RWPE1 (cell line): Measurements from ENCODE around the gene DIP2B.

ENCODE experiments used
- CTCF ChIA-PET: fragments of 350-600 bp; sonication (Branson Sonifier 250); formaldehyde crosslinking; extraction: SDS; loops from one replicate; lab custom pipeline; 2021; lab: Yijun Ruan, JAX
- POLR2A ChIA-PET: fragments of 400-600 bp; formaldehyde crosslinking; extraction: SDS; loops from one replicate; lab custom pipeline; 2020; ENCODE audit warnings: antibody characterized with exemption; ENCODE audit not compliant: low non-redundant PET; lab: Yijun Ruan, JAX
- DNase-seq: peaks from one replicate; pipeline ENCODE4 v3.0.0; 2012; ENCODE audit warnings: low spot score
- H3K27ac ChIP-seq: fragments of 450-650 bp; 2 replicates; pipeline ENCODE4 v1.5.1; 2017
- CTCF ChIP-seq: fragments of 450-650 bp; conservative IDR thresholded peaks from 2 replicates; pipeline ENCODE4 v1.5.1; 2017; ENCODE audit warnings: low read depth, mild to moderate bottlenecking

DIP2B gene

GRCh38 chr12:50615907-50616296 is 111.1 kb downstream of the DIP2B start:
- ChIA-PET CTCF (no interaction called here), POLR2A (no interaction called here)
- peak; percentile 69 for DNase-seq
- H3K27ac ChIP-seq: no peak overlapping the region
- TF ChIP-seq CTCF: no peak

- no peak for TF ChIP-seq CTCF
- POLR2A ChIA-PET: no interaction called here
- CTCF ChIA-PET: interaction anchor here (0.7 kb wide), 1 partner anchor 414 kb away, joined by 3 read pairs; no protein-coding TSS in a partner anchor
- H3K27ac ChIP-seq: peak overlapping the region; percentile 51
- no peak for DNase-seq
Observed at GRCh38 chr12:50617657-50618056, 112.9 kb downstream of the DIP2B start.

GRCh38 chr12:50618864-50619609 is 114.3 kb downstream of the DIP2B start:
- TF ChIP-seq CTCF: no peak
- peak overlapping the region; percentile 93 for H3K27ac ChIP-seq
- CTCF ChIA-PET: no interaction called here
- DNase-seq: peak; percentile 71
- POLR2A ChIA-PET: no interaction called here

DNA sequence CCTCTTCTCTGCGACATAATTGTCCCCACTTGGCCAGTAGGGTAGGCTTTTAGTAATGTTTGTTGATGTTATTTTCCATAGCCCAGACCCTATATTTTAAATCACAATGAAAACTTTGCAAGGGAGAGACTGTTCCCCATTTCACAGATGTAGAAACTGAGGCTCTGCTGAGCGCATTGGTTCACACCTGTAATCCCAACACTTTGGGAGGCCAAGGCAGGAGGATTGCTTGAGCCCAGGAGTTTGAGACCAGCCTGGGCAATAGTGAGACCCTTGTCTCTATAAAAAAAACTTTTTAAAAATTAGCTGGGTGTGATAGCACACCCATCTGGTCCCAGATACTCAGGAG is 114.8 kb downstream of the DIP2B start:
- DNase-seq: no peak
- ChIA-PET CTCF (interaction anchor here (1.2 kb wide), 1 partner anchor 16 kb away, joined by 3 read pairs; no protein-coding TSS in a partner anchor), POLR2A (no interaction called here)
- no peak for TF ChIP-seq CTCF
- peak overlapping the region; percentile 93 for H3K27ac ChIP-seq

- ChIA-PET POLR2A (interaction anchor here (0.5 kb wide), 1 partner anchor 463 kb away, joined by 3 read pairs; no protein-coding TSS in a partner anchor), CTCF (interaction anchor here (0.6 to 1.2 kb wide), 2 partner anchors 17 to 19 kb away, joined by 3 read pairs; no protein-coding TSS in a partner anchor)
- TF ChIP-seq CTCF: no peak
- peak overlapping the region; percentile 93 for H3K27ac ChIP-seq
- DNase-seq: peak; percentile 83
Observed at GRCh38 chr12:50620109-50620977, 115.6 kb downstream of the DIP2B start.

GRCh38 chr12:50620978-50621360 is 116.2 kb downstream of the DIP2B start:
- no peak for TF ChIP-seq CTCF
- ChIA-PET POLR2A (no interaction called here), CTCF (interaction anchor here (0.7 to 1.2 kb wide), 2 partner anchors 14 to 17 kb away, joined by 3 read pairs; no protein-coding TSS in a partner anchor)
- no peak for DNase-seq
- H3K27ac ChIP-seq: peak overlapping the region; percentile 93
